Measurements from ENCODE around the gene MTTP. TPM values are rescaled to one million over a fixed set of nuclear protein-coding genes. Genes with fewer than 3 reads are reported as not detected.
A peak's percentile ranks its signal among the peaks of the same experiment; 100 is the strongest.
"Not testable (repeated sequence)": the region's sequence is repeated elsewhere in the genome, so short reads cannot be mapped to it uniquely, and the experiment has no call there.

MTTP gene
- 81.2 and 92.2 TPM in 2 replicates for total RNA-seq
- polyA plus RNA-seq, result 23.7 and 40.1 TPM in 2 replicates

GRCh38 chr4:99574530-99575324, at the start of gene MTTP:
MTTP (plus strand) TSS chr4:99574824; CDS start chr4:99574910, 86 bp downstream.
- no peaks in the 10 kb centered on the region for H3K36me3 ChIP-seq (replicated peaks; ENCODE audit: insufficient read depth, low read depth)
- TF ChIP-seq EZH2phosphoT487 (IDR thresholded peaks at IDR 0.05; ENCODE audit: low read depth, severe bottlenecking, unreplicated experiment), result no peak
- no peak for TF ChIP-seq EZH2 (IDR thresholded peaks at IDR 0.05; ENCODE audit: borderline replicate concordance)
- TF ChIP-seq, protein P1, sequence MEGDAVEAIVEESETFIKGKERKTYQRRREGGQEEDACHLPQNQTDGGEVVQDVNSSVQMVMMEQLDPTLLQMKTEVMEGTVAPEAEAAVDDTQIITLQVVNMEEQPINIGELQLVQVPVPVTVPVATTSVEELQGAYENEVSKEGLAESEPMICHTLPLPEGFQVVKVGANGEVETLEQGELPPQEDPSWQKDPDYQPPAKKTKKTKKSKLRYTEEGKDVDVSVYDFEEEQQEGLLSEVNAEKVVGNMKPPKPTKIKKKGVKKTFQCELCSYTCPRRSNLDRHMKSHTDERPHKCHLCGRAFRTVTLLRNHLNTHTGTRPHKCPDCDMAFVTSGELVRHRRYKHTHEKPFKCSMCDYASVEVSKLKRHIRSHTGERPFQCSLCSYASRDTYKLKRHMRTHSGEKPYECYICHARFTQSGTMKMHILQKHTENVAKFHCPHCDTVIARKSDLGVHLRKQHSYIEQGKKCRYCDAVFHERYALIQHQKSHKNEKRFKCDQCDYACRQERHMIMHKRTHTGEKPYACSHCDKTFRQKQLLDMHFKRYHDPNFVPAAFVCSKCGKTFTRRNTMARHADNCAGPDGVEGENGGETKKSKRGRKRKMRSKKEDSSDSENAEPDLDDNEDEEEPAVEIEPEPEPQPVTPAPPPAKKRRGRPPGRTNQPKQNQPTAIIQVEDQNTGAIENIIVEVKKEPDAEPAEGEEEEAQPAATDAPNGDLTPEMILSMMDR (IDR thresholded peaks at IDR 0.05; ENCODE audit: poor library complexity), result no peak
- H3K9me3 ChIP-seq (ENCODE audit: low read depth), result no peaks in the 10 kb centered on the region
- WGBS (ENCODE audit: low lambda C conversion rate, missing lambda C conversion rate), result 60% methylated on average over 3 of the region's 3 CpGs
- H3K9me2 ChIP-seq (replicated peaks; ENCODE audit: insufficient read depth), result no peaks in the 10 kb centered on the region
- H3K4me2 ChIP-seq, result peak within 1 kb of the TSS; percentile 64
- no peaks in the 10 kb centered on the region for H4K20me1 ChIP-seq (ENCODE audit: insufficient read depth, poor library complexity, severe bottlenecking)
- no peaks in the 10 kb centered on the region for H3K27me3 ChIP-seq
- H3K27ac ChIP-seq, result peak within 1 kb of the TSS; percentile 72
- peak within 1 kb of the TSS; percentile 39 for H2AFZ ChIP-seq
- peaks cover 6% of the 10 kb centered on the region for H3K4me1 ChIP-seq (ENCODE audit: insufficient read depth)
- H3K79me2 ChIP-seq, result peaks cover 13% of the 10 kb centered on the region
- DNase-seq (ENCODE audit: low spot score), result peak; percentile 13
- peak within 1 kb of the TSS; percentile 35 for H3K4me3 ChIP-seq

GRCh38 chr4:99529228-99529627, 45.4 kb upstream of the MTTP start:
- Histone ChIP-seq H3K36me3 (replicated peaks; ENCODE audit: insufficient read depth, low read depth) (no peaks in the 10 kb centered on the region), H3K79me2 (no peaks in the 10 kb centered on the region), H2AFZ (no peak overlapping the region), H3K4me3 (no peak overlapping the region), H3K27ac (peak overlapping the region; percentile 16), H3K9me3 (ENCODE audit: low read depth) (no peaks in the 10 kb centered on the region), H3K27me3 (no peaks in the 10 kb centered on the region), H3K9me2 (replicated peaks; ENCODE audit: insufficient read depth) (no peaks in the 10 kb centered on the region), H4K20me1 (ENCODE audit: insufficient read depth, poor library complexity, severe bottlenecking) (no peaks in the 10 kb centered on the region), H3K4me2 (no peak overlapping the region), H3K4me1 (ENCODE audit: insufficient read depth) (no peaks in the 10 kb centered on the region)
- DNase-seq (ENCODE audit: low spot score), result peak; percentile 8
- TF ChIP-seq, protein P1 (IDR thresholded peaks at IDR 0.05; ENCODE audit: poor library complexity), result no peak
- TF ChIP-seq EZH2phosphoT487 (IDR thresholded peaks at IDR 0.05; ENCODE audit: low read depth, severe bottlenecking, unreplicated experiment) (no peak), EZH2 (IDR thresholded peaks at IDR 0.05; ENCODE audit: borderline replicate concordance) (no peak)

DNA sequence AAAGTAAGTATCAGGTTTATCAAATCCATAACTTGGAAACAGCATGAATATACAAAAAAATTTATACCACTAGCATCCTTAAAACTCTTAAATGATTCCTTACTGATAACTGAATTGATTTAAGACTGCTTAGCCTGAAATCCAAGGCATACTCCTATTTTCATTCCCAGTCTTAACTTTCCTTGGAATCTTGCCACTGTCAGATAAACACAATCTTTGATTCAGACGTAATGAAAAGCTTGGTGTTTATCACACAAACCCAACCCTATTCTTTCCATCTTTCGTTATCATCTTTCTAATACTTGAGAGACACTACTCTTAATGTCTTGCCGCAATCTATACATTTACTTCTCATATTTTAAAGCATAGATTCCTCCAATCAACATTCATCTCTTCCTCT, 44.7 kb upstream of the MTTP start:
- Histone ChIP-seq H3K9me3 (ENCODE audit: low read depth) (no peaks in the 10 kb centered on the region), H2AFZ (no peak overlapping the region), H3K9me2 (replicated peaks; ENCODE audit: insufficient read depth) (no peaks in the 10 kb centered on the region), H4K20me1 (ENCODE audit: insufficient read depth, poor library complexity, severe bottlenecking) (no peaks in the 10 kb centered on the region), H3K4me3 (no peak overlapping the region), H3K4me1 (ENCODE audit: insufficient read depth) (no peaks in the 10 kb centered on the region), H3K27me3 (no peaks in the 10 kb centered on the region), H3K4me2 (no peak overlapping the region), H3K79me2 (no peaks in the 10 kb centered on the region), H3K27ac (no peak overlapping the region), H3K36me3 (replicated peaks; ENCODE audit: insufficient read depth, low read depth) (no peaks in the 10 kb centered on the region)
- no peak for TF ChIP-seq EZH2 (IDR thresholded peaks at IDR 0.05; ENCODE audit: borderline replicate concordance)
- TF ChIP-seq, protein P1 (IDR thresholded peaks at IDR 0.05; ENCODE audit: poor library complexity), result no peak
- DNase-seq (ENCODE audit: low spot score), result no peak
- 69% methylated on average over 3 of the region's 3 CpGs for WGBS (ENCODE audit: low lambda C conversion rate, missing lambda C conversion rate)

DNA sequence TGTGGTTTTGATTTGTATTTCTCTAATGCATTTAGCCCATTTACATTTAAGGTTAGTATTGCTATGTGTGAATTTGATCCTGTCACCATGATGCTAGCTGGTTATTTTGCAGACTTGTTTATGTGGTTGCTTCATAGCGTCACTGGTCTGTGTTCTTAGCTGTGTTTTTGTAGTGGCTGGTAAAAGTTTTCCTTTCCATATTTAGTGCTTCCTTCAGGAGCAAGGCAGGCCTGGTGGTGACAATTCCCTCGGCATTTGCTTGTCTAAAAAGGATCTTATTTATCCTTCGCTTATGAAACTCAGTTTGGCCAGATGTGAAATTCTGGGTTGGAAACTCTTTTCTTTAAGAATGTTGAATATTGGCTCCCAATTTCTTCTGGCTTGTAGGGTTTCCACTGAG, 39.9 kb upstream of the MTTP start:
- not testable (repeated sequence) for H3K27me3 ChIP-seq; H3K4me3 ChIP-seq; H3K9me3 ChIP-seq (ENCODE audit: low read depth); H3K36me3 ChIP-seq (replicated peaks; ENCODE audit: insufficient read depth, low read depth); H4K20me1 ChIP-seq (ENCODE audit: insufficient read depth, poor library complexity, severe bottlenecking); H3K79me2 ChIP-seq; H3K27ac ChIP-seq; H3K9me2 ChIP-seq (replicated peaks; ENCODE audit: insufficient read depth); H2AFZ ChIP-seq; DNase-seq (ENCODE audit: low spot score); H3K4me2 ChIP-seq; H3K4me1 ChIP-seq (ENCODE audit: insufficient read depth)
- WGBS (ENCODE audit: low lambda C conversion rate, missing lambda C conversion rate), result 89% methylated on average over 3 of the region's 3 CpGs

Measured in hepatocyte (in vitro differentiated cells).